ENCODE measurements around the gene DNASE1. TPM values are rescaled to one million over a fixed set of nuclear protein-coding genes. Genes with fewer than 3 reads are reported as not detected.

DNASE1 gene
- total RNA-seq, 4 donors from 2014 or later: 10.9 to 19.8 (median 15.6) TPM

DNA sequence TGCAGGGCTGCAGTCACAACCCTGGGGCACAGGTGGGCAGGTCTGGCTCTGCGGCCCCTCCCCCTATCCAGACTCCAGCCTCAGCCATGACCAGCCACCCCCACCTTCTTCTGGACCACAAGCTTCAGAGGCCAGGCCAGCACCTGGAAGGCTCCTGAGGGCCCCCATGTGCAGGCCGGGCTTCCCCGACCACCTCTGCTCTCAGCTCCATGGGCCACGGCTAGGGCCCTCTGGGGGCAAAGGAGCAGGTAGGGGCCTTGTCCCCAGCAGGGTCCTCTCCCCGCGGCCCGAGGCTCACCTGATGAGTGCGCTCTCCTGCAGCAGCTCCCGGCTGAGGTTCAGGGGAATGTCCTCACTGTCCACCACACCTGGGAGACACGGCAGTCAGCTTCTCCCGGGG is 16.9 kb downstream of the DNASE1 start:
- TF ChIP-seq, protein P1, sequence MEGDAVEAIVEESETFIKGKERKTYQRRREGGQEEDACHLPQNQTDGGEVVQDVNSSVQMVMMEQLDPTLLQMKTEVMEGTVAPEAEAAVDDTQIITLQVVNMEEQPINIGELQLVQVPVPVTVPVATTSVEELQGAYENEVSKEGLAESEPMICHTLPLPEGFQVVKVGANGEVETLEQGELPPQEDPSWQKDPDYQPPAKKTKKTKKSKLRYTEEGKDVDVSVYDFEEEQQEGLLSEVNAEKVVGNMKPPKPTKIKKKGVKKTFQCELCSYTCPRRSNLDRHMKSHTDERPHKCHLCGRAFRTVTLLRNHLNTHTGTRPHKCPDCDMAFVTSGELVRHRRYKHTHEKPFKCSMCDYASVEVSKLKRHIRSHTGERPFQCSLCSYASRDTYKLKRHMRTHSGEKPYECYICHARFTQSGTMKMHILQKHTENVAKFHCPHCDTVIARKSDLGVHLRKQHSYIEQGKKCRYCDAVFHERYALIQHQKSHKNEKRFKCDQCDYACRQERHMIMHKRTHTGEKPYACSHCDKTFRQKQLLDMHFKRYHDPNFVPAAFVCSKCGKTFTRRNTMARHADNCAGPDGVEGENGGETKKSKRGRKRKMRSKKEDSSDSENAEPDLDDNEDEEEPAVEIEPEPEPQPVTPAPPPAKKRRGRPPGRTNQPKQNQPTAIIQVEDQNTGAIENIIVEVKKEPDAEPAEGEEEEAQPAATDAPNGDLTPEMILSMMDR (IDR thresholded peaks at IDR 0.05; ENCODE audit: low read depth): no peak

DNA sequence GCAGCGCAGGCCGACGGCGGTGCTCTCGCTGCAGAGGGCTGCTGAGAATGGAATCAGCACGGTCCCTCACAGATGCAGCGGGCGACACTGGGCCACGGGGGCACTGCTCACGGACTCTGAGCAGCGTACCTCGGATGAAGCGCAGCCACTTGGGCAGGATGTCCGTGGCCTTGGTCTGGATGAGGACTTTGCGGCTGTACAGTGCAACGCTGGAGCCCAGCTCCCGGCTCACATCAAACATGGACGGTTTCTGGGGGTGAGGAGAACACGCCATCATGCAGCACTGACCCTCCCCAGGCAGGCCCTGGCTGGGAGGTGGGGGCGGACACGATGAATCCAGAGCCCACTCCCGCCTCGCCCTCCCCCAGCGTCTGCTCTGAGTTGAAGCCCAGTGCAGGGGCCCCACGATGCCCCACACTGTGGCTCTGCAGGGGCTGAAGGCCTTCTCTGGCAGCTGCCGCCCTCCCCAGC is 18.1 kb downstream of the DNASE1 start:
- TF ChIP-seq, protein P1 (IDR thresholded peaks at IDR 0.05; ENCODE audit: low read depth): no peak

DNA sequence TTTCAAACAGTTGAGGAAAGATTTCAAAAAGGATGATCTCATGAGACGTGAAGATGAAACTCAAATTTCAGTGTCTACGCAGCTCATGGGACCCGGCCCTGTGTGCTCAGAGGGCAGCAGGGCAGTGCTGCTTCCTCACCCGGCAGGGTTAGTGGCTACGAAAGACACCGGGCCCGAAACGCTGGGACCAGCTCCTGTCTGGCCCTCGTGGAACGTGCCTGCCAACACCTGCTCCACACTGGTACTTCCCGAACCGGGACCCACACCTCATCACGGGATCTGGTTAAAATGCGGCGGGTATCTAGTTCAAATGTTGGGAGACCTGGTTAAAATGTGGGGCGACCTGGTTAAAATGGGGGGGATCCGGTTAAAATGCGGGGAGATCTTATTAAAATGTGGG is 18.7 kb downstream of the DNASE1 start:
- TF ChIP-seq, protein P1 (IDR thresholded peaks at IDR 0.05; ENCODE audit: low read depth): no peak

DNA sequence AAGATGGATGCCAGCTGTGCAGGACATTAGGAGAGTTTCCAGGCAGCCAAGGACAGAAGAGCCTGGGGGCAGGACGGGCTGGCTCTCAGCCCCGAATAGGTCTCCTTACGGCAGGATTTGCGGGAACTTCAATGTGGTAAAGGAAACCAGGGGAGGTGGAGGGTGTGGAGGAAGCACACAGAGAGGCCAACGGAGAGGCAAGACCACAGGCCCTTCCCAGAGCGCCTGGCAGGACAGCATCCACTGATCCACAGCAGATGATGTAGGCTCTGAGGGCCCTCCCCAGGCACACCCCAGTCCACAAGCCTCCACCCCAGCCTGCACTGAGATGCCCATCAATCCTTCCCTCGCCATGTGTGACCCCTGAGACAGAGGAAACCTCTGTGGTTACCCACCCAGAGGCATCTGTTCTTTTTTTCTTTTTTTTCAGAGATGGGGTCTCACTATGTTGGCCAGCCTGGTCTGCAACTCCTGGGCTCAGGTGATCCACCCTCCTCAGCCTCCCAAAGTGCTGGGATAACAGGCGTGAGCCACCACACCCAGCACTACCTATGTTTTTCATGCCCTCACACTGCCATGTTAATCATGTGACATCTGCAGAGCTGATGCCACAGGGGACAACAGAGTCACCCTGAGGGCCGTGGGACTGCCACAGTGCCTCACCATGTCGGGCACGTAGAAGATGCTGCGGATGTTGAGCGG is 19.3 kb downstream of the DNASE1 start:
- TF ChIP-seq, protein P1 (IDR thresholded peaks at IDR 0.05; ENCODE audit: low read depth): no peak

DNA sequence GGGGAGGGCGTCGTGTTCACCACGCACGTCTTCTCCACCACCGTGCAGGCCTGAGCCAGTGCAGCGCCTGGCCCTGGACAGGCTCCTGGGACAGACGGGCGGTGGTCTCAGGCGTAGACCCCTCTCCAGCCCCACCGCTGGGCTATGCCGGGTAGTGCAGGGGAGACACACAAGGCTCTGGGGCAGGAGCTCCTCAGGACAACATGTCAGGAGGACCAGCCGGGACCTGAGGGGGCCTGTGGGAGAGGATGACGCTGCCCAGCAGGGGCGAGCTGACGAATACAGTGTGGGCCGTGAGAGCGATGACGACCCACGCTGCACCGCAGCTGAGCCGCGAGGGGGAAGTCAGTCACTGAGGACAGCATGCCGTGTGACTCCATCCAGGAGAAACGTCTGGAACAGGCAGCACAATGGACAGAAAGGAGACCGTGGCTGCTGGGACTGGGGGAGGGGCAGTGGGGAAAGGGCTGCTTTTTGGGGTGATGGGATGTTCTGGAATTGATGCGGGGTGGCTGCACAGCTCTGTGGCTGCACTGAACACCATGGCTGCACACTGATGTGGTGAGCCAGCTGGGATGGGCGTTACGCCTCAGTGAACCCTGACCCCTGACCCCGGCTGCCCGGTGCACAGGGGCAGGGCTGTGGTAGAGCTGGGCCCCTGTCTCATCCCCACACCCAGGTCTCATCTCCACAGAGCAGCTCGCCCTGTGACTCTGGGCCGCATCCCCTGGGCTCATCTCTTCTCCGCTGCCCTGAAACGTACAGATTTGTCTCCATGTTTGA is 20.2 kb downstream of the DNASE1 start:
- TF ChIP-seq, protein P1 (IDR thresholded peaks at IDR 0.05; ENCODE audit: low read depth): no peak

DNA sequence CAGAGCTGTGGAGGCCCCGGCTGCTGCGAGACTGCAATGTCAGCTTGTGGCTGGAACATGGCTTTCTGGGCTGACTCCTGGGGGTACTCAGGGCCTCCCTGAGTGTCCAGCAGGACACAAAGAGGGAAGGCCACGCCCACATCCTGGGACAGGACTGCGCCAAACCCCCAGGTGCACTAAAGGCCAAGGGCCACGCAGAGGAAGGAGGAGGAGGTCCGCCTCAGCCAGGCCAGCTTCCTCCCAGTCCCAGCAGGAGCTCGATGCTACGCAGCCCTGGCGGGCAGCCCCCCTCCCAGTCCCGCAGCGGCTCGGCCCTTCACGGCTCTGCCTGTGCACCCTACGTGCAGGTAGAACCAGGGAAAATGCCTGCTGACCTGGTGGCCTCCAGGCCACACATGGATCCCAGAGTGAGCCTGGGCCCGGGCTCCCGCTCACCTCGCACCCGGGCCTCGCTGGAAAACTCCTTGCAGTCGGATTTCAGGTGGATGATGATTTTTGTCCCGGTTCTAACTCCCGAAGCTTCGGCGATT is 21.2 kb downstream of the DNASE1 start:
- TF ChIP-seq, protein P1 (IDR thresholded peaks at IDR 0.05; ENCODE audit: low read depth): no peak

DNA sequence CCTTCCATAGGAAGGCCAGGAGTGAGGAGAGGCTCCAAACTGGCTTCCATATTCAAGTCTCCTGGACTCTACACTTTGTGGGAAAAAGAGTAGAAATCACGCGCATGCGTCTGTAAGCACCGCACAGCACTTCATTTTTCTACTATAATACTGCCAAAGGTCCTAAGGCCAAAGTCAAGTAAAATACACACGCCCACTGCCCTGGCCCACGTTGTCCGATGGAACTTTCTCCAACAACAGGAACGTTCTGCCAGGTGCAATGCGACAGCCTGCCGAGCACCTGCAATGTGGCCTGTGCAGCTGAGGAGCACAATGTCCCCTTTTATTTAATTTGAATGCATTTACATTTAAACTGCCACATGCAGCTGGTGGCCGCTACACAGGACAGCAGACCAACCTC is 23.5 kb downstream of the DNASE1 start:
- TF ChIP-seq, protein P1 (IDR thresholded peaks at IDR 0.05; ENCODE audit: low read depth): no peak

All from subcutaneous adipose tissue (tissue), 4 donors.